Stimulated activated CD8-positive, alpha-beta memory T cell treated with anti-CD3 and anti-CD28 coated beads, Interleukin-15, amount 100 ng/mL, for 4 hours (primary cell): ENCODE measurements around the gene LCN1.

ENCODE experiments used
- DNase-seq, 2 donors: peaks; one replicate each; pipeline ENCODE4 v3.0.0-alpha.2; 2020; ENCODE audit warnings: low read depth in 2 of 2

The LCN1 gene

DNA sequence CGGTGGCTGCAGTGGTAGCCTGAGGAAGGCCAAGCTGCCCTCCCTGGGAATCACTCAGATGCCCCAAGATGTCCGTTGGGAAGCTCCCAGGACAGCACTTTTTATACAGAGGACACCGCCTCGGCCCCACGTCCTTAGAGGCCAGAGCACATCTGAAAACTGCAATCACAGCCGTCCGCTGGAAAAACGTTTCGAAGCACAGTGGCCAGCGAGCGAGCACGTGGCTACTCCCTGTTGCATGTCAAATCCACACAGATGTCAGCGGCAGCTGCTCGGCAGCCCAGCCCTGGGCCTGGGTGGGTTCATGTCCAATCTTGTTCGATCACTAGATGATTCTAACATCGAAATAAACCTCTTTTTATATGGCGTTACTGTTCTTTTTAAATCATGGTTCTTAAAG lies 32.7 kb upstream of the LCN1 start:
- DNase-seq = no peak

DNA sequence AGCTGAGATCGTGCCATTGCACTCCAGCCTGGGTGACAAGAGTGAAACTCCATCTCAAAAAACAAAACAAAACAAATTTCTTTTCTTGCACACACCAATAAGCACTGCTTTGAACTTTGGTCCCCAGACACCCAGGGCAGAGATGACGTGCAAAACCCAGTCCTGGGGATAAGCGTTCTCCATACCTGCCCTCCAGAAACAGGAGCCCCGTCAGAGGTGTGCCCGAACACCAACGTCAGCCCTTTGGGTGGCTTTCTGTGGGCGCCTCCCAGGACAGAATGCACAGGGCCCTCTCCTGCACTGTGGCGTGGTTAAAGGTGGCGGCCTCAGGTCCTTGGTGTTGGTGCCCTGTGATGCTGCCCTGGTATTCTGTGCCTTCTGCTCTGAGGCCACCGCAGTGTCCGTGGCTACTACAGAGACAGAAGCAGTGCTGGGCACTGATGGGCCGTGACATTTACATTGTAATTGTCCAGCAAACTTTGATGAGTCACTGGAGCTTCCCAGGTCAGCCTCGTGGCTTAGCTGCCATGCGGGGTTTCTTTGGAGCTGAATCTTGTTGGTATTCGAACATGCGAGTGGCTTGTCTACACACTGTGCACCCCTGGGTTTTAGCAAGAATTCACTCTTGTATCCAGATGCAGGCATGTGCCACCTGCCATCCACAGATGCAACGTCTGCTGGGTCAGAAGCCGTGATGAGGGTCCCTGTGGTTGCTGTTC lies 31.9 kb upstream of the LCN1 start:
- DNase-seq = no peak

DNA sequence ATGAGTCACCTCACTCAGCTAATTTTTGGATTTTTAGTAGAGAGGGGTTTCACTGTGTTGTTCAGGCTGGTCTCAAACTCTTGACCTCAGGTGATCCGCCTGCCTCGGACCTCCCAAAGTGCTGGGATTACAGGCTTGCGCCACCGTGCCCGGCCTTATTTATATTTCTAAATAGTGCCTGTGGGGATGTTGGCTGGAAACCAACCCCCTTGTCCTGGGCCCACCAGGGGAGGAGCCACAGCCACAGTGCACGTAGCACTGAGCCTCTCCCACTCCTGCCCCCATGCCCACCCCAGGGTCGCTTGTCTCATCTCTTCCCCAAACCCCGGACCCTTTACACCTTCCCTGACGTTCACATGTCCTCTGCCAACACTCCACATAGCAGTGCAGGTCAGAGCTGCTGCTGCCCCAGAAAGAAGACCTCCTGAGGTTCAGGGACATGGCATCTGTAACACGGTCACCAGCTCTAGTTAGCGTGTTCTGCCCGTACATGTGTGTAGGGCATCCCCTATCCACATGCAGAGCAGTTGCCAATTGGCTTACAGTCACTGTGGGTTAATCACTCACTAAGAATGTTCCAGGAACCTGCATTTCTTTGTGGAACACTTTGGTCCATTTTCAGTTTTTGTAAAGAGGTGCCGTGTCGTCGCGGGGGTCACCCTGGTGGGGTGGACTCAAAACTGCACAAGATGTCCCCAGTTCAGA lies 30.9 kb upstream of the LCN1 start:
- DNase-seq = no peak

DNA sequence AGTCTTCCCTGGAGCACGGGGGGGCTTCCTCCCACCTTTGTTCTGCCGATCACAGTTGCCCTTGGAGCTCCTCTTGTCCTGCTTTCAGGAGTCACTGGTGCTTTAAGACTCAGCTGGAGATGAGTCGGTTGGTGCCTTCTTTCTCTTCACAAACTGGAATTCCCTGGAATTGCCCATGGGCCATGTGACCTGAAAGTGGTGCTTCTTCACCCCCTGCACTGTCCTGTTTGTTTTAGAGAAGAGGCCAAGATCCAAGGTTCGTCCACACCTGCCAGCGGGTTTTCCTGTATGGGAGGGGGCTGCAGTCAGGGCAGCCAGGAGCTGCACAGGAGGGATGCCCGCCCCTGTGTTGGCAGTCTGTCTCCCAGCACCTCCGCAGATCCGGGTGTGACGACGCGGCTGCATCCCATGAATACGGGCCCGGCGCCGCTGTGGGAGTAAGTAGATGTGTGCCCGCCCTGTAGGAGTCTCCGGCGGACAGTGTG lies 30.2 kb upstream of the LCN1 start:
- DNase-seq = no peak

DNA sequence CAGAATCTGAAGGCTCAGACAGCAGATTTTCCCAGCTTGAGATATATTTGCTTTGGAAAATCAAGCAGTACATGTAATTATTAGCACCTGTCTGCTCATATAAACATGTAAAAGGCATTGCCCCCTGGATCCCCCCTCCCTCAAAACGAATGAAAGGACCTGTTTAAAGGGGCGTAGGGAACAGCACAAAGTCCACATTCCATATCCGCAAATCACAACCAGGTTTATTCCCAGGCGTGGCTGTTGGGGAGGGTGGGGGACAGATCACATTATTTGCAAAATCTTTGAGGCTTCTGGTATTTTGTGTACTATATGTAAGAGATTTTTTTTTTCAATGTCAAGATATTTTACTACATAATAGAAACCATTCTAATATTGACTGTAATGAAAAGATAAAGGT lies 29.5 kb upstream of the LCN1 start:
- no peak for DNase-seq

DNA sequence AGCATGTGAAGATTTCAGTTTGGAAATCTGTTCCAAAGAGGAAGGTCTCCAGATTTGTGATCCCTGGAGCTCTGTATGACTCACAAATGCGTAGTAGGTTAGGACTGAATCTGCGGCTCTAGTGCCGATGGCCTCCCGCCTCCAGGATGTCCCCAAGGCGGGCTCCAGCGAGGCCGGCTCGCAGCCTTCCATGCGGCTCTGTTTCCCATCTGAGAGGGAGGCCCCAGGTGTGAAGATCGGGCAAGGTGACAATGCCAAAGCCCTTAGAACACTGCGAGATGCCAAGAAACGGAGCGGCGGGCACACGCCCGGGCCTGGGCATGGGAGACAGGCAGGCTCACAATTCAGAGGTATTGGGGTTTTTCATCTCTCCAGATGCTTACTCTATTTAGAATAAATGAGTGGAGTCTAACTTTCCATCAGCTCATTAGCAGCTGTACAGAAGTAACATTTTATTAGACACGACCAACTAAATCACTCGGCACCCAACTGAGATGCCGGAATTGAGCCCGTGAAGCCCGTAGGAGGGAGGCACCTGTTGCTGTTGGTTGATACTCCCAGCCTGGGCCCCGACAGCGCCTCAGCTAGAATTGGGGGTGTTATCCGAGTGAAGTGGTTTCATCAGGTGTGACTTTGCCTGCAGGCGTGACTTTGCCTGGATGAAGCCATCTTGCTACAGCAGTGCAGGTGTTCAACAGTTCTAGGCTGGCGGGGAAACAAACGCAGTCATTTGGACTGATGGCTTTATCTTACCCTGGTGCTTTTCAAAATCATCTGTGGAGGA lies 28.2 kb upstream of the LCN1 start:
- DNase-seq = no peak

DNA sequence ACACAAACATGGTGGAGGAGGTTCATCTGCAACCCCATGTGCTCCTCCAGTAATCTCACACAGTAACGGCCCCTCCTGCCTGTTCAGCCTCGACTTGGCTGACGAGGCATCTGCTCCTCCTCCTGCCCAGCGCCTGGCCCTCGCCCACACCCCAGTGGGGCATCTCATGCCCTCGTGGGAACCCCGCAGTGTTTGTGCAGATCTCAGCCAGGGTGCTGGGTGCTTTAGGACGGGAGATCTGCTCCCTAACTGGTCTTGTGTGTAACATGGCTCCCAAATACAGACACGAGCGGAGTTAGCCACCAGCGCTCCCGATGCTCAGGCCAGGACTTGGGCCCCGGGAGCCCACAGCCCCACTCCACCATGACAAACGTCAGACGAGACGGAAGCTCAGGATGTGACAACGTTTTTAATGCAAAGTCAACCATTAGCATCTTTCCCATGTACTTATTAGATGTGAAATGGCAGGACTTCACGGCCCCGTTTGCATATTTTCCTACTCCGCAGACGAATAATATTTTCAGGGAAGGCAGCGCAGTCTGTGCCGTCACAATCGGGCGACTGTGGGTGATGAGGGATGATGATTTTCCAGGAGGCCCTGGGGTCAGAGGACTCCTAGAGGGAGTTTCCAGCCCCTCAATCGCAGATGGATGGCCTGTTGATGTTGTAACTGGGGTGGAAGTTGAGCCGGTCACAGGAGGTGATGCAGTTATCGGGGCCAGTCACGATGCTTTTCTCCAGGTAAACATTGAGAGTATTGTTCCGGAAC lies 26.3 kb upstream of the LCN1 start:
- DNase-seq = no peak

DNA sequence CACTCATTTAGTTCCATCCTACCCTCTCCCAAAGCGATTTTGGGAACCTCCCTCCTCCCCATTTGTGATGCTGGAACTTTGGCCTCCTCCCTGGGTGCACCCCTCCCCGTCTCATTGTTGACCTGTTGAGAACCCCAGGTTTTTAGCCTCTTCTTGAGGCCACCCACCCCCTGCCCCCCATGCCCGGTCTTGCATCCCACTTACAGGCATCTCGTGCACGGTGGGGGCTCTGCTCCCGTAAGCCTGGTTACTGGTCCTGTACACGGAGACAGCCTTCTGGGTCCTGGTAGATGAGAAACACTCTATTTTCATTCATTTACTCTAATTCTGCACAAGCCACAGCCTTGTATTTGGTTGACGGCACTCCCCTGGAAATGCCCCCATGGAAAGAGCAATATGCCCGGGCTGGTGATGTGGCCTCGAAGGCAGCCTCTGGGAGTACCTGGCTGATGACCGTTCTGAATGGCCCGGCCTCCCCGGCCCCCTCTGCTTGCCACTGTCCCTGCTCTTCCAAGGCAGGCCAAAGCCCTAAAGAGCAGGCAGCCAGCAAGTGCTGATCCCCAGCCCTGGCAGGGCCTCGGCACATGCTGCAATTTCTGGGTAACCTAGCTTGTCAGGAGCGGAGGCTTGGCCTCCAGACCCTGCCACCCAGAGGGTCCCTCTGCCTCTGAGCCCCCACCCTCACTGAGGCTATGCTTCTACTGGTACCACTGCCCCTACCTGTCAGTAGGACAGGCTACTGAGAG lies 22.7 kb upstream of the LCN1 start:
- no peak for DNase-seq

DNA sequence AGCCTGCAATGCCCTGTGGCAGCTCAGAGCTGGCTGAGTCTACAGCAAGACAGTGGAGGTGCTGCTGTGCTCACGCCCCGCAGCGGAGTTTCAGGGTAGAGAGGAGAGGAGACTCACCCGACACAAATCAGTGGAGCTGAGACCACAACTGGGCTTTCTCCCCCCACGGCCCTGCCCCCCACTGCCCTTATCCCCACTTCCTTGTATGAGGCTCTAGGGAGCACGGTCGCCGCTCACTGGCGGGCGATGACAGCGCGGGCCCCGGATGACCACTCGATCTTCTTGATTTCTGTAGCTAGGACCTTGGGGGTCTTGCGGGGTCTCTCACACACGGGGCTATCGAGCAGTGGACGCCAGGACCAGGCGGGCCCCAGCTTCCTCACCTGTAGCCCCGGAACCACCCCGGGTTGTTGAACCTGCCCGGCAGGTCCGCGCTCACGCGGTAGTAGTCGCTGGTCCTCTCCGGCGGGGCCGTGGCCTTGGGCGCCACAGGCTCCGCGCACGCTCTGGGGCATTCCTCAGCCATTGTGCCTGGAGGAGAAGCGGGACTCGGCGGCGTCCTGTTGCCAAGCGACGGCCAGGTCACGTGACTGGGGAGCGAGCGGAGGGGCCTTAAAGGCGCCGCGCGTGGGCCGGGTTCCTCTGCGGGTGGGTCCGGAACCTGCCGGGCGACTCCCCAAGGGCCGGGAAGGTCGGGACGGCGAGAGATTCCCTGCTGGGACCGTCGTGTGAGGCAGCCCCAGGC lies 21.7 kb upstream of the LCN1 start:
- DNase-seq = peak; percentile 79 to 83

DNA sequence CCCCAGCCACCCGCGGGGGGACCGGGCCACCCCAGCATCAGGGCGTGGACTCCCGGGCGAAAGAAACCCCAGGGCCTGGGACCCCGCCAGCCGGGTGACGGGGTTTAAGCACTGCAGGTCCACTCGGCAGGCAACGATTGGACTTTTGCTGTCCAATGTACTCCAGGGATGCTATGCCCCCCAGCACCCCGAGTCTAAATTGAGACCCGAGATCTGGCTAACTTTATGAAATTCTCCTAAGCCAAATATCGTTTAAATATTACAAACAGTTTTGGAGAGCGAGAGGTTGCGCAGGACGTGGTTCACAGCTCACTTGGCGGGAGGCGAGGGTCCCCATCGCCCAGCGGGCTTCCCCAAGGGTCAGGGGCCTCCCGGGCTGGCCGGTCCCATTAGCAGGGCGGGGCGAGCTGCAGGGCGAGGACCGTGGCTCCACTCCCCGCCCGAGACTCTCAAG lies 21.1 kb upstream of the LCN1 start:
- DNase-seq = no peak

DNA sequence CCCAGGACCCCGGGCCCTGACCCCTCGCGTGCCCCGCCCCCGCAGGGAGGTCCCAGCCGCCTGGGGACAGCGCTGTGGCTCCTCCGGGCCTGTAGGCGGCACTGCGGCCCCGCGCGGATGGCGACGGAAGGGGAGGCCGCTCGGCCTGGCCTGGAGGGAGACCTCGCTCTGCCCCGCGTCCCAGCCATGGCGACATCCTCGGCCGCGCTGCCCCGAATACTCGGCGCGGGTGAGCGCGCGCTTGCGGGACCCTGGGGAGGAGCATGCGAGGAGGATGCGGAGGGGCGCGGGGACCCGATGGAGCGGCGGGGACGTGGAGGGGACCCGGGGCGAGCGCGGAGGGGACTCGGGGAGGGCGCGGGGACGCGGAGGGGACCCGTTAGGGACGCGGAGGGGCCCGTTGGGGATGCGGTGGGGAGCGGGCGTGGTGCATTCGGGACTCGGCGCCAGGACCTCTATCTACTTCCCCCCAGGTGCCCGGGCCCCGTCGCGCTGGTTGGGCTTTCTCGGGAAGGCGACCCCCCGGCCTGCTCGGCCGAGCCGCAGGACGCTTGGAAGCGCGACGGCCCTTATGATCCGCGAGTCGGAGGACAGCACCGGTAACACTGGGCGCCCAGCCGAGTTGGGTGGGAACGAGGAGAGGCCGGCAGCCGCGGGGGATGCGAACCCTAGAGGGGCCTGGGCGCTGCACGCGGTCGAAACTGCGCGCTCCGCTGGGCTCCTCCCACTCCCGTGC lies 20.5 kb upstream of the LCN1 start, which contains the start of gene MRPS2:
TSS of gene MRPS2 (plus strand) at position 158 of the 736 bp plus-strand sequence. CDS start at position 187, 29 bp downstream.
- DNase-seq = peak; percentile 63 to 74

DNA sequence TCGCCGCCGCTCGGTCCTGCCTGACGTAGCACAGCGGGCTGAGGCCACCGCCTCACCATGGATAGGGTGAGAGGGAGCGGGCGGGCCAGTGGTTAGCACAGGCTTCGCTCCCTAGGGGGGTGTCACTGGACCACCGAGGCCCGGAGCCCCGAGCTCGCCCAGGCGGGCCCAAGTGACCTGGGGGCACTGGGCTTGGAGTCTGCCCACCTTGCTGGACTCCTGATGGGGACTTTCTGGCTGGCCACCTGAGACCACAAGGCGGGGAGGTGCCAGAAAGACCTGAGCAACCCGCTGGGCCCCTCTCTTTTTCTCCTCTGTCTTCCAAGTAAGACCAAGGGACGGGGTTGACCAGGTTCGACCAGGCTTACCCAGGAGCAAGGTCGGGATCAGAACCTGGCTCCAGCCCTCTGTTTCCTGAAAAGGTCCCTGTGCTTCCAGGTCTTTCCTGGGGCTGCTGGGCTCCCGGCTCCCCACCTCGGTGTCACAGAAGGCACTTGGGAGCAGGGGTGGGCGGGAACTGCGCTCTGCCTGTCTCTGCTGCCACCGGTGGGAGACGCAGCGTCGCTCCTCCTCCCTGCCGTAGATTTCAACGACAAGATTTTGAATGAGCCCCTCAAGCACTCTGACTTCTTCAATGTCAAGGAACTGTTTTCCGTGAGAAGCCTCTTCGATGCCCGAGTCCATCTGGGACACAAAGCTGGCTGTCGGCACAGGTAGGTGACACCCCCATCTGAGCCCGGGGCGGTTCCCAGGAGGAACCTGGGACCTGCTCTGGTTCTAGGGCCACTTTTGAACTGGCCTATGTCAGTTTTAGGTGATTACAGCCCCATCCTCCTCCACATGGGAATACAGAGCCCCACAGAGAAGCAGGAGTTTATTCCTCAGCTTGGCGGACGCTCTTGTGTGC lies 19.7 kb upstream of the LCN1 start:
- no peak for DNase-seq

DNA sequence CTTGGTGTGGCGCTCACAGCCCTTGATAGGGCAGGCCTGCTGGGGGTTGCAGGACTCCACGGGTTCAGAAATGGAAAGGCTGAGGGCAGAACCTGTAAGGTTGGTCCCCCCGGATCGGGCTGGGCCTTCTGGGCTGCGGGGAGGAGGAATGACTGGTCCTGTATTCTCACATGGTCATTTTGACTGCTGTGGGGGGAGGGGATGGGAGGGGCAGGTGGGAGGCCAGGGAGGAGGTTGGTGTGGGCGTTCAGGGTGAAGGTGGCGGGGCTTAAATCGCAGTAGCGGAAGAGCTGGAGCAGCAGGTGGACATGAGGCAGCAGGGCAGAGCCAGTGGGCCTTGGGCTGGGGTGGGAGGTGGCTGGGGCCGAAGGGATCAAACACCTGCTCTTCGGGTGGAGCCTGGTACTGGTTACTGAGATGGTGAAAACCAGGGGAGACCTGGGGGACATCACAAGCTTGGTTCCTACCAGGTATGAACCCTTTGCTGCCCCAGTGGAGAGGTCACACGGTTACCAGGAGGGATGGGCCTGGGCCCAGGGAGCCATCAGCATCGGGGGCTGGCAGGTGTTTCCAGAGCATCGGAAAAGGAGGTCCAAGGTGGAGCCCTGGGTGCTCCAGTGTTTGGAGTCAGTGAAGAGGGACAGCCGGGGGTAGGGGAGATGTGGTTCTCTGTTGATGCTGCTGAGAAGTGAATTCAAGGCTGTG lies 18.9 kb upstream of the LCN1 start:
- DNase-seq = no peak

DNA sequence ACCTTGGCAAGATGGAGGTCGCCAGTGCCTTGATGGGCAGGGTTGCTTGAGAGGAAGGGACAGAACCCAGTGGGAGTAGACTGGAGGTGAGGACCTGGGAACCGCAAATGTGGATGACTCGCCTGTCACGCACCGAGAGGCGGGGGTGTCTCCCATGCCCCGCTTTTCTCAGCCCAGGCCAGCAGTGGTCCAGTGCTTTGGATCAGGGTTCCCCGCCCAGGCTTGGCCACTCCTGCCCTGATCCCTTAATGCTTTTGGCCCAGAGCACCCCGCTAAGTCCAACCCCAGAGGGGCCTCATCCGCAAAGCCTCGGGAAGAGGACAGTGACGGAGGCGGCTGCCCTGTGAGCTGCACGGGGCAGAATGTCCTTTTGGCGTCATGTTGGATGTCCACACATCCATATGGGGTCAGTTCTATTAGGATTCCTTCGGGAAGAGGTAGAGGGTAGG lies 18.3 kb upstream of the LCN1 start:
- DNase-seq = no peak

DNA sequence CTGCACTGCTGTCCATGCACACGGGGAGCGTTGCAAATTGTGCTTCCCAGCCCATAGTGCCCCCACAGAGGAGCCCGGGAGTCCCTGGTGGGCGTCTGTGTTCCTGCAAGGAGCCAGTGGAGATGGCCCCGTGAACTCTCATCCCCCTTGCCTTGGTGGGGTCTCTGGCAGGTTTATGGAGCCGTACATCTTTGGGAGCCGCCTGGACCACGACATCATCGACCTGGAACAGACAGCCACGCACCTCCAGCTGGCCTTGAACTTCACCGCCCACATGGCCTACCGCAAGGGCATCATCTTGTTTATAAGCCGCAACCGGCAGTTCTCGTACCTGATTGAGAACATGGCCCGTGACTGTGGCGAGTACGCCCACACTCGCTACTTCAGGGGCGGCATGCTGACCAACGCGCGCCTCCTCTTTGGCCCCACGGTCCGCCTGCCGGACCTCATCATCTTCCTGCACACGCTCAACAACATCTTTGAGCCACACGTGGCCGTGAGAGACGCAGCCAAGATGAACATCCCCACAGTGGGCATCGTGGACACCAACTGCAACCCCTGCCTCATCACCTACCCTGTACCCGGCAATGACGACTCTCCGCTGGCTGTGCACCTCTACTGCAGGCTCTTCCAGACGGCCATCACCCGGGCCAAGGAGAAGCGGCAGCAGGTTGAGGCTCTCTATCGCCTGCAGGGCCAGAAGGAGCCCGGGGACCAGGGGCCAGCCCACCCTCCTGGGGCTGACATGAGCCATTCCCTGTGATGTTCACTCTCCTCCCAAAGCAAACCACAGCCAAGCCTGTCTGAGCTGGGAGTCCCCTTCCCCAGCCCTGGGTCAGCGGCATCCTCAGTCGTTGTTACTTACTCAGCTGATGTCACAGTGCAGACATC lies 17.6 kb upstream of the LCN1 start:
- DNase-seq = no peak
